ENCODE data around the gene DACT2.

The DACT2 gene

GRCh38 chr6:168302534-168302933 is 17.0 kb downstream of the DACT2 start:
- Histone ChIP-seq H3K4me1 (ENCODE audit: insufficient read depth, low read length) (no peaks in the 10 kb centered on the region), H3K36me3 (ENCODE audit: insufficient read depth, low read length) (no peaks in the 10 kb centered on the region), H3K79me2 (ENCODE audit: insufficient read depth, low read length) (no peaks in the 10 kb centered on the region), H3K9me3 (ENCODE audit: insufficient read depth, low read length, severe bottlenecking) (no peaks in the 10 kb centered on the region), H3K4me3 (ENCODE audit: low read depth in 1 of 2, low read length in 2 of 2) (no peak overlapping the region), H3K9ac (ENCODE audit: low read depth, low read length) (no peak overlapping the region), H3K27me3 (ENCODE audit: insufficient read depth, low read length, poor library complexity) (no peaks in the 10 kb centered on the region), H4K20me1 (ENCODE audit: insufficient read depth, low read length) (no peaks in the 10 kb centered on the region), H3K4me2 (ENCODE audit: insufficient read depth, low read length) (no peak overlapping the region), H3K27ac (ENCODE audit: low read length) (no peak overlapping the region), H2AFZ (ENCODE audit: low read depth, low read length) (no peak overlapping the region)
- TF ChIP-seq EZH2 (IDR thresholded peaks at IDR 0.05; ENCODE audit: borderline replicate concordance, low read depth, low read length, severe bottlenecking) (no peak), CTCF (IDR thresholded peaks at IDR 0.05; ENCODE audit: borderline replicate concordance, extremely low read depth, low read length, poor library complexity, severe bottlenecking) (no peak)
- ATAC-seq (ENCODE audit: insufficient read depth, low read depth) (no peak; the same call in 2 of the 3 replicates), DNase-seq (no peak)

GRCh38 chr6:168301648-168302398 is 17.8 kb downstream of the DACT2 start:
- H4K20me1 ChIP-seq (ENCODE audit: insufficient read depth, low read length): no peaks in the 10 kb centered on the region
- H2AFZ ChIP-seq (ENCODE audit: low read depth, low read length): no peak overlapping the region
- no peak overlapping the region for H3K27ac ChIP-seq (ENCODE audit: low read length)
- no peak overlapping the region for H3K9ac ChIP-seq (ENCODE audit: low read depth, low read length)
- H3K27me3 ChIP-seq (ENCODE audit: insufficient read depth, low read length, poor library complexity): no peaks in the 10 kb centered on the region
- ATAC-seq (ENCODE audit: insufficient read depth, low read depth) (no peak), DNase-seq (no peak)
- H3K4me1 ChIP-seq (ENCODE audit: insufficient read depth, low read length): no peaks in the 10 kb centered on the region
- no peak overlapping the region for H3K4me2 ChIP-seq (ENCODE audit: insufficient read depth, low read length)
- no peak overlapping the region for H3K4me3 ChIP-seq (ENCODE audit: low read depth in 1 of 2, low read length in 2 of 2)
- H3K79me2 ChIP-seq (ENCODE audit: insufficient read depth, low read length): no peaks in the 10 kb centered on the region
- TF ChIP-seq EZH2 (IDR thresholded peaks at IDR 0.05; ENCODE audit: borderline replicate concordance, low read depth, low read length, severe bottlenecking) (no peak), CTCF (IDR thresholded peaks at IDR 0.05; ENCODE audit: borderline replicate concordance, extremely low read depth, low read length, poor library complexity, severe bottlenecking) (no peak)
- H3K36me3 ChIP-seq (ENCODE audit: insufficient read depth, low read length): no peaks in the 10 kb centered on the region
- no peaks in the 10 kb centered on the region for H3K9me3 ChIP-seq (ENCODE audit: insufficient read depth, low read length, severe bottlenecking)

DNA sequence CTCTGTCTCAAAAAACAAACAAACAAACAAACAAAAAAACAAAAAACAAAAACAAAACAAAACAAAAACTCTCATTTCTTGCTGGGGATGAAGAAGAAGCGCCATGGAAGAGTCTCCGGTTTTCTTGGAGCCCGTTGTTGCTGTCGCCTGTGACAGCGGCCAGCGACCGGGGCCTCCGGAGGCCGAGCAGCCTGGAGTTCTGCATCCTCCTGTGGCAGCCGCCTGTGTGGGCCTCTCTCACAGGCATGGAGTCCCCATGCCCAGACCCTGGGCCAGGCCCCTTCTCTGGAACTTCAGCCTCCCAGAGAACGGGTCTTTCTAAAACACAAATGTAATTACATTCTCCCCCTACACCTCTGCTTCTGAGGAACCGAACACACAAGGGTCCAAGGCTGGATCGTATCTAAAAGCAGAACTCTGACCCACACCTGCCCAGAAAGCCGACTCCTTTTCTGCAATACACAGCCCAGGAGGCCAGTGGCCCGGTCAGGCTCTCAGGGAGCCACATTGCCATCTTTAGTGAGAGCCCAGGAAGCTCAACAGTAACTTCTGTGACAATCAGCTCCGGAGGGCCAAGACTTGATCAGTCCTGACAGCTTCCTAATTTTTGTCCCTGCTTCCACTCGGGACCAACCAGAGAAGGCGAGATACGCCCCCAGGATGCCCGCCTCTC is 18.5 kb downstream of the DACT2 start:
- H3K4me1 ChIP-seq (ENCODE audit: insufficient read depth, low read length): no peaks in the 10 kb centered on the region
- H3K27me3 ChIP-seq (ENCODE audit: insufficient read depth, low read length, poor library complexity): no peaks in the 10 kb centered on the region
- H4K20me1 ChIP-seq (ENCODE audit: insufficient read depth, low read length): no peaks in the 10 kb centered on the region
- H3K9ac ChIP-seq (ENCODE audit: low read depth, low read length): no peak overlapping the region
- ATAC-seq (ENCODE audit: insufficient read depth, low read depth) (no peak), DNase-seq (no peak)
- no peak overlapping the region for H3K27ac ChIP-seq (ENCODE audit: low read length)
- H3K9me3 ChIP-seq (ENCODE audit: insufficient read depth, low read length, severe bottlenecking): no peaks in the 10 kb centered on the region
- no peak overlapping the region for H3K4me2 ChIP-seq (ENCODE audit: insufficient read depth, low read length)
- no peaks in the 10 kb centered on the region for H3K36me3 ChIP-seq (ENCODE audit: insufficient read depth, low read length)
- H2AFZ ChIP-seq (ENCODE audit: low read depth, low read length): no peak overlapping the region
- no peaks in the 10 kb centered on the region for H3K79me2 ChIP-seq (ENCODE audit: insufficient read depth, low read length)
- H3K4me3 ChIP-seq (ENCODE audit: low read depth in 1 of 2, low read length in 2 of 2): no peak overlapping the region
- TF ChIP-seq EZH2 (IDR thresholded peaks at IDR 0.05; ENCODE audit: borderline replicate concordance, low read depth, low read length, severe bottlenecking) (no peak), CTCF (IDR thresholded peaks at IDR 0.05; ENCODE audit: borderline replicate concordance, extremely low read depth, low read length, poor library complexity, severe bottlenecking) (no peak)
